GM23338 (cell line): Measurements from ENCODE around the gene SEMA7A. TPM values are rescaled to one million over a fixed set of nuclear protein-coding genes. Genes with fewer than 3 reads are reported as not detected.

Source experiments
- ATAC-seq: fragments of 200-7000 bp; cut with Tn5 transposase; 3 replicates; pipeline ENCODE4 v1.9.1; 2020
- DNase-seq: peaks from one replicate; pipeline ENCODE4 v3.0.0-alpha.2; 2015; ENCODE audit warnings: low spot score
- H2AFZ ChIP-seq: fragments of 200-600 bp; sonication (generic); 2 replicates; pipeline ENCODE4 v1.8.0; 2016; ENCODE audit warnings: antibody characterized with exemption, mild to moderate bottlenecking, moderate library complexity
- H3F3A ChIP-seq: fragments of 200-600 bp; sonication (generic); replicated peaks from 2 replicates; pipeline ENCODE4 v1.8.0; 2017; ENCODE audit warnings: antibody characterized with exemption, mixed run types, low read depth
- H3K27ac ChIP-seq: fragments of 200-600 bp; sonication (generic); 2 replicates; pipeline ENCODE4 v1.6.1; 2016; ENCODE audit warnings: low read depth
- H3K27me3 ChIP-seq: fragments of 200-600 bp; sonication (generic); 2 replicates; pipeline ENCODE4 v1.8.0; 2016; ENCODE audit warnings: mild to moderate bottlenecking, mixed run types, moderate library complexity; ENCODE audit not compliant: insufficient read depth
- H3K36me3 ChIP-seq: fragments of 200-600 bp; sonication (generic); 2 replicates; pipeline ENCODE4 v1.8.0; 2016; ENCODE audit warnings: mild to moderate bottlenecking; ENCODE audit not compliant: insufficient read depth
- H3K4me1 ChIP-seq: fragments of 200-600 bp; sonication (generic); 2 replicates; pipeline ENCODE4 v1.8.0; 2016; ENCODE audit warnings: mild to moderate bottlenecking, moderate library complexity; ENCODE audit not compliant: insufficient read depth
- H3K4me2 ChIP-seq: fragments of 200-600 bp; sonication (generic); 2 replicates; pipeline ENCODE4 v1.7.1; 2017; ENCODE audit warnings: mixed run types
- H3K4me3 ChIP-seq: fragments of 200-600 bp; sonication (generic); 2 replicates; pipeline ENCODE4 v1.6.1; 2016; ENCODE audit warnings: mixed run types
- H3K79me2 ChIP-seq: fragments of 200-600 bp; sonication (generic); replicated peaks from 2 replicates; pipeline ENCODE4 v1.8.0; 2017; ENCODE audit warnings: mild to moderate bottlenecking; ENCODE audit not compliant: insufficient read depth
- H3K9me2 ChIP-seq: fragments of 200-600 bp; sonication (generic); 2 replicates; pipeline ENCODE4 v1.8.0; 2017; ENCODE audit not compliant: insufficient read depth
- H4K20me1 ChIP-seq: fragments of 200-600 bp; sonication (generic); replicated peaks from 2 replicates; pipeline ENCODE4 v1.8.0; 2017; ENCODE audit warnings: mild to moderate bottlenecking; ENCODE audit not compliant: insufficient read depth
- H3K27ac Mint-ChIP-seq: 2 replicates; pipeline ENCODE4 v1.8.0; 2020; ENCODE audit warnings: inconsistent platforms, mild to moderate bottlenecking, moderate library complexity, mixed read lengths
- H3K27me3 Mint-ChIP-seq: 3 replicates; pipeline ENCODE4 v1.8.0; 2022; ENCODE audit warnings: low read depth, mild to moderate bottlenecking, moderate library complexity, mixed read lengths, inconsistent platforms; ENCODE audit not compliant: insufficient read depth, poor library complexity
- H3K36me3 Mint-ChIP-seq: 3 replicates; pipeline ENCODE4 v1.8.0; 2021; ENCODE audit warnings: low read depth, mild to moderate bottlenecking, inconsistent platforms, moderate library complexity, mixed read lengths
- H3K4me1 Mint-ChIP-seq: 3 replicates; pipeline ENCODE4 v1.8.0; 2020; ENCODE audit warnings: mild to moderate bottlenecking, inconsistent platforms, mixed read lengths
- H3K4me3 Mint-ChIP-seq: 3 replicates; pipeline ENCODE4 v1.8.0; 2021; ENCODE audit warnings: moderate library complexity, mild to moderate bottlenecking, inconsistent platforms, mixed read lengths
- H3K9me3 Mint-ChIP-seq: 3 replicates; pipeline ENCODE4 v1.8.0; 2020; ENCODE audit warnings: moderate library complexity, mild to moderate bottlenecking, inconsistent platforms, mixed read lengths
- CREB1 ChIP-seq: fragments of 250-450 bp; sonication (Bioruptor Pico); IDR thresholded peaks from 2 replicates; pipeline ENCODE4 v1.5.0; 2020; ENCODE audit warnings: low read depth, mild to moderate bottlenecking, moderate library complexity
- CTCF ChIP-seq, 2 experiments: fragments of 200-600 bp in 1 of 2; sonication (generic) in 1 of 2; conservative IDR thresholded peaks; 2 replicates each; pipeline versions ENCODE4 v1.5.1 to v1.6.1; 2016 to 2017; ENCODE audit warnings: antibody characterized with exemption in 2 of 2, low read depth in 2 of 2, mild to moderate bottlenecking in 2 of 2, moderate library complexity in 1 of 2
- ETS1 ChIP-seq: IDR thresholded peaks from 2 replicates; pipeline ENCODE4 v1.6.1; 2016; ENCODE audit warnings: antibody characterized with exemption
- EZH2 ChIP-seq: fragments of 200-600 bp; sonication (generic); IDR thresholded peaks from one replicate; pipeline ENCODE4 v1.8.0; 2017; ENCODE audit warnings: antibody characterized with exemption, mild to moderate bottlenecking, low read depth; ENCODE audit not compliant: unreplicated experiment
- EZH2phosphoT487 ChIP-seq: fragments of 200-600 bp; sonication (generic); IDR thresholded peaks from one replicate; pipeline ENCODE4 v1.8.1; 2018; ENCODE audit warnings: antibody characterized with exemption; ENCODE audit not compliant: unreplicated experiment
- JUNB ChIP-seq: IDR thresholded peaks from one replicate; pipeline ENCODE4 v1.6.1; 2016; ENCODE audit warnings: antibody characterized with exemption; ENCODE audit not compliant: unreplicated experiment
- NANOG ChIP-seq: IDR thresholded peaks from 2 replicates; pipeline ENCODE4 v1.6.1; 2016; ENCODE audit warnings: antibody characterized with exemption, borderline replicate concordance
- POLR2AphosphoS5 ChIP-seq: IDR thresholded peaks from 2 replicates; pipeline ENCODE4 v1.6.1; 2016; ENCODE audit warnings: antibody characterized with exemption, low read depth
- REST ChIP-seq: IDR thresholded peaks from one replicate; pipeline ENCODE4 v1.6.1; 2018; ENCODE audit warnings: antibody characterized with exemption; ENCODE audit not compliant: unreplicated experiment
- STAT1 ChIP-seq: IDR thresholded peaks from one replicate; pipeline ENCODE4 v1.6.1; 2016; ENCODE audit warnings: antibody characterized with exemption; ENCODE audit not compliant: unreplicated experiment
- ZNF114 ChIP-seq: fragments of 250-450 bp; sonication (Bioruptor Pico); IDR thresholded peaks from 2 replicates; pipeline ENCODE4 v1.5.0; 2020; ENCODE audit warnings: mild to moderate bottlenecking, moderate library complexity
- polyA plus RNA-seq: library from polyadenylated mRNA; unstranded; fragments of >200 nt; fragmentation: Nextera tagmentation; extraction: Ambion mirVana; gene quantifications from 2 replicates; pipeline ENCODE4 v1.2.1, GENCODE V29; 2016
- total RNA-seq: library from RNA; depleted of rRNA; stranded (reverse); fragments of >200 nt; shearing (Covaris generic); gene quantifications from 2 replicates; pipeline ENCODE4 v1.2.3, GENCODE V29; 2014

SEMA7A gene
- total and polyA plus RNA-seq, 2 experiments from 2014 or later: 2.0 to 14.1 TPM

- TF ChIP-seq REST: no peak
- no peak for TF ChIP-seq EZH2
- no peak for TF ChIP-seq POLR2AphosphoS5
- no peak for TF ChIP-seq JUNB
- TF ChIP-seq STAT1: no peak
- no peak for TF ChIP-seq NANOG
- TF ChIP-seq EZH2phosphoT487: no peak
- no peak for TF ChIP-seq ETS1
- TF ChIP-seq ZNF114: no peak
These were observed 7.1 kb downstream of the SEMA7A start (continued) for GRCh38 chr15:74426404-74427281.

GRCh38 chr15:74425630-74426029, 8.1 kb downstream of the SEMA7A start:
- no peaks in the 10 kb centered on the region for H3K9me2 ChIP-seq
- ATAC-seq: no peak
- no peak overlapping the region for H3K27ac ChIP-seq
- H3K79me2 ChIP-seq: peaks cover 16% of the 10 kb centered on the region
- H3K4me2 ChIP-seq: no peak overlapping the region
- no peaks in the 10 kb centered on the region for H3K36me3 ChIP-seq
- H2AFZ ChIP-seq: no peak overlapping the region
- no peaks in the 10 kb centered on the region for H3F3A ChIP-seq
- Mint-ChIP-seq H3K27ac (no peak overlapping the region; the same call in 1 of the 2 replicates), H3K4me3 (no peak overlapping the region), H3K4me1 (peaks cover 53% of the 10 kb centered on the region), H3K27me3 (peaks cover 7% of the 10 kb centered on the region), H3K36me3 (no peaks in the 10 kb centered on the region; the same call in 2 of the 3 replicates), H3K9me3 (no peaks in the 10 kb centered on the region)
- no peak for DNase-seq
- no peak for TF ChIP-seq EZH2phosphoT487
- TF ChIP-seq CREB1 (CRISPR knock-in tag): no peak
- TF ChIP-seq CTCF (conservative IDR thresholded peaks at IDR 0.05; ENCODE audit: low read depth in 2 of 2): no peak
- no peak for TF ChIP-seq ZNF114
- TF ChIP-seq NANOG: no peak
- TF ChIP-seq REST: no peak
- no peak for TF ChIP-seq JUNB
- TF ChIP-seq EZH2: no peak
- TF ChIP-seq ETS1: no peak
- H3K4me3 ChIP-seq: no peak overlapping the region
- H3K27me3 ChIP-seq: no peaks in the 10 kb centered on the region
- no peaks in the 10 kb centered on the region; the same call in none of the 2 replicates for H4K20me1 ChIP-seq
- H3K4me1 ChIP-seq: peaks cover 22% of the 10 kb centered on the region
